Lower leg skin (tissue), 4 donors: ENCODE results near the gene RIT1. TPM values are rescaled to one million over a fixed set of nuclear protein-coding genes. Genes with fewer than 3 reads are reported as not detected.

Source experiments
- DNase-seq, 2 donors: peaks; one replicate each; pipeline ENCODE4 v3.0.0-alpha.2; 2019; ENCODE audit warnings: low spot score in 2 of 2
- H3K4me3 ChIP-seq: fragments of 200-600 bp; sonication (generic); 2 replicates; pipeline ENCODE4 v1.5.1; 2017; ENCODE audit warnings: mild to moderate bottlenecking, low read depth; ENCODE audit not compliant: poor library complexity, severe bottlenecking
- CTCF ChIP-seq, 3 donors: fragments of 450-650 bp; IDR thresholded peaks; one replicate each; pipeline ENCODE4 v1.5.1; 2016; ENCODE audit warnings: antibody characterized with exemption in 3 of 3, mild to moderate bottlenecking in 3 of 3, moderate library complexity in 2 of 3
- POLR2A ChIP-seq, 2 donors: fragments of 450-650 bp; IDR thresholded peaks; one replicate each; pipeline ENCODE4 v1.6.1; 2016 to 2017; ENCODE audit warnings: antibody characterized with exemption in 2 of 2, mild to moderate bottlenecking in 1 of 2, moderate library complexity in 1 of 2
- WGBS, 2 donors: methylation state at CpG; one replicate each; pipeline ENCODE4 v1.1.5; 2018; 5-methylcytosine and 5-hydroxymethylcytosine counted together
- intact Hi-C: fragments of 100-400 bp; cut with DNase I; formaldehyde crosslinking; loops from one replicate; pipeline ENCODE4 v1.15.0; 2023; ENCODE audit warnings: low total_unique reads
- total RNA-seq, 4 donors: library from RNA; depleted of rRNA; stranded (reverse); fragments of >200 nt; gene quantifications; one replicate each; pipeline ENCODE4 v1.1.0, GENCODE V29; 2016

The RIT1 gene
- total RNA-seq, 4 donors from 2014 or later: 16.1 to 34.2 (median 24.2) TPM

- WGBS, 2 donors: 85 to 86% methylated on average over 24 of the region's 24 CpGs
- no peak overlapping the region for H3K4me3 ChIP-seq
- intact Hi-C loops: no loop called here
- peak in 1 of 2 donors; percentile 80 for DNase-seq
- TF ChIP-seq CTCF (IDR thresholded peaks at IDR 0.05) (no peak), POLR2A (IDR thresholded peaks at IDR 0.05) (no peak)
Observed at GRCh38 chr1:155934936-155935590, 23.9 kb upstream of the RIT1 start.

- 1% methylated on average over 48 to 50 of the region's 50 CpGs for WGBS, 2 donors
- H3K4me3 ChIP-seq: peak within 1 kb of the TSS; percentile 69
- DNase-seq: peak; percentile 97 to 99
- intact Hi-C loops: no loop called here
- TF ChIP-seq CTCF (IDR thresholded peaks at IDR 0.05): no peak
- peak in 1 of 2 donors; percentile 96 for TF ChIP-seq POLR2A (IDR thresholded peaks at IDR 0.05)
Observed at GRCh38 chr1:155934097-155934935, 23.2 kb upstream of the RIT1 start, which contains the start of gene KHDC4. Gene KHDC4 (minus strand): TSS chr1:155934413. CDS start chr1:155934373, 40 bp downstream.

GRCh38 chr1:155933591-155934096, 22.5 kb upstream of the RIT1 start:
- peak overlapping the region; percentile 69 for H3K4me3 ChIP-seq
- intact Hi-C loops: no loop called here
- 2% methylated on average over 10 of the region's 10 CpGs for WGBS, 2 donors
- no peak for TF ChIP-seq POLR2A (IDR thresholded peaks at IDR 0.05)
- peak in 1 of 2 donors; percentile 63 for DNase-seq

- WGBS, 2 donors: 73 to 85% methylated on average over 5 of the region's 5 CpGs
- peak in 1 of 2 donors; percentile 25 for DNase-seq
- intact Hi-C loops: no loop called here
- no peak overlapping the region for H3K4me3 ChIP-seq
- TF ChIP-seq CTCF (IDR thresholded peaks at IDR 0.05): no peak
- no peak for TF ChIP-seq POLR2A (IDR thresholded peaks at IDR 0.05)
Observed at GRCh38 chr1:155932487-155932886, 21.3 kb upstream of the RIT1 start.

- no peak for TF ChIP-seq CTCF (IDR thresholded peaks at IDR 0.05)
- TF ChIP-seq POLR2A (IDR thresholded peaks at IDR 0.05): no peak
- intact Hi-C loops: no loop called here
- WGBS, 2 donors: 24 to 50% methylated on average over 1 of the region's 1 CpG
- no peak for DNase-seq
- no peak overlapping the region for H3K4me3 ChIP-seq
Observed at GRCh38 chr1:155932081-155932480, 20.9 kb upstream of the RIT1 start.
